IMR-90 (cell line): Measurements from ENCODE around the gene AFDN. TPM values are rescaled to one million over a fixed set of nuclear protein-coding genes. Genes with fewer than 3 reads are reported as not detected.

Experiments used
- ATAC-seq: fragments of 200-7000 bp; cut with Tn5 transposase; 2 replicates; pipeline ENCODE4 v1.9.1; 2020; ENCODE audit warnings: low read depth, mild to moderate bottlenecking, moderate library complexity
- BruUV-seq: library from RNA; stranded (reverse); fragments of 400-500 nt; replicated peaks from 2 replicates; lab custom pipeline; 2021; lab: Mats Ljungman, UMichigan
- CTCF ChIA-PET: fragments of 300-600 bp; formaldehyde crosslinking; extraction: SDS; loops from one replicate; lab custom pipeline; 2021; ENCODE audit warnings: antibody characterized with exemption; lab: Yijun Ruan, JAX
- POLR2A ChIA-PET: fragments of 300-600 bp; sonication (Branson Sonifier 250); formaldehyde crosslinking; loops from one replicate; lab custom pipeline; 2022; ENCODE audit warnings: antibody characterized with exemption; ENCODE audit not compliant: unreplicated experiment; lab: Charles Lee
- DNase-seq: peaks from one replicate; pipeline ENCODE4 v3.0.0; 2013
- H2AFZ ChIP-seq: replicated peaks from 2 replicates; pipeline ENCODE3; 2013; ENCODE audit warnings: low read length, mild to moderate bottlenecking; ENCODE audit not compliant: poor library complexity
- H2AK5ac ChIP-seq: 2 replicates; pipeline ENCODE4 v1.6.1; 2013; ENCODE audit warnings: low read depth, low read length, inconsistent platforms
- H2AK9ac ChIP-seq: replicated peaks from 2 replicates; pipeline ENCODE3; 2013; ENCODE audit warnings: mild to moderate bottlenecking, low read depth, low read length, moderate library complexity; ENCODE audit not compliant: poor library complexity
- H2BK120ac ChIP-seq: 2 replicates; pipeline ENCODE4 v1.6.1; 2013; ENCODE audit warnings: low read depth, low read length, inconsistent platforms
- H2BK15ac ChIP-seq: 3 replicates; pipeline ENCODE4 v1.6.1; 2013; ENCODE audit warnings: low read depth, low read length, inconsistent platforms
- H2BK20ac ChIP-seq: 2 replicates; pipeline ENCODE4 v1.6.1; 2013; ENCODE audit warnings: low read depth, mild to moderate bottlenecking, inconsistent platforms, low read length, moderate library complexity
- H2BK5ac ChIP-seq: 2 replicates; pipeline ENCODE4 v1.6.1; 2013; ENCODE audit warnings: mild to moderate bottlenecking, low read depth, low read length, inconsistent platforms; ENCODE audit not compliant: poor library complexity, severe bottlenecking
- H3K14ac ChIP-seq: replicated peaks from 2 replicates; pipeline ENCODE4 v1.6.1; 2013; ENCODE audit warnings: low read depth, low read length, inconsistent platforms
- H3K18ac ChIP-seq: 2 replicates; pipeline ENCODE4 v1.6.1; 2013; ENCODE audit warnings: low read depth, low read length, control low read depth
- H3K23ac ChIP-seq: 2 replicates; pipeline ENCODE4 v1.6.1; 2013; ENCODE audit warnings: low read depth, low read length, inconsistent platforms
- H3K27ac ChIP-seq: 2 replicates; pipeline ENCODE4 v1.5.1; 2013; ENCODE audit warnings: mild to moderate bottlenecking, control low read depth, low read length; ENCODE audit not compliant: insufficient read depth
- H3K27me3 ChIP-seq: 2 replicates; pipeline ENCODE4 v1.6.1; 2013; ENCODE audit warnings: low read length; ENCODE audit not compliant: control insufficient read depth, insufficient read depth
- H3K36me3 ChIP-seq: 2 replicates; pipeline ENCODE4 v1.6.1; 2013; ENCODE audit warnings: low read length, mixed read lengths; ENCODE audit not compliant: control insufficient read depth, insufficient read depth
- H3K4ac ChIP-seq: 2 replicates; pipeline ENCODE4 v1.6.1; 2013; ENCODE audit warnings: low read depth, low read length, inconsistent platforms
- H3K4me1 ChIP-seq: 2 replicates; pipeline ENCODE4 v1.6.1; 2013; ENCODE audit warnings: low read length, mixed read lengths; ENCODE audit not compliant: control insufficient read depth, insufficient read depth
- H3K4me2 ChIP-seq: 2 replicates; pipeline ENCODE4 v1.6.1; 2013; ENCODE audit warnings: low read depth, mild to moderate bottlenecking, control low read depth, low read length, moderate library complexity
- H3K4me3 ChIP-seq: 2 replicates; pipeline ENCODE4 v1.5.1; 2013; ENCODE audit warnings: low read depth, mild to moderate bottlenecking, control low read depth, low read length, moderate library complexity; ENCODE audit not compliant: insufficient read depth
- H3K56ac ChIP-seq: 2 replicates; pipeline ENCODE4 v1.6.1; 2013; ENCODE audit warnings: low read length, inconsistent platforms; ENCODE audit not compliant: insufficient read depth; ENCODE audit errors: extremely low read depth
- H3K79me1 ChIP-seq, 2 experiments: 2 replicates each; pipeline ENCODE4 v1.6.1; 2013; ENCODE audit warnings: low read length in 2 of 2, inconsistent platforms in 1 of 2, low read depth in 1 of 2
- H3K9ac ChIP-seq: 2 replicates; pipeline ENCODE4 v1.6.1; 2013; ENCODE audit warnings: low read depth, low read length, control low read depth
- H3K9me1 ChIP-seq: 2 replicates; pipeline ENCODE4 v1.6.1; 2013; ENCODE audit warnings: low read length, inconsistent platforms; ENCODE audit not compliant: insufficient read depth
- H3K9me3 ChIP-seq: 2 replicates; pipeline ENCODE4 v1.6.1; 2013; ENCODE audit warnings: low read length; ENCODE audit not compliant: control insufficient read depth, insufficient read depth
- H4K20me1 ChIP-seq: 2 replicates; pipeline ENCODE4 v1.6.1; 2013; ENCODE audit warnings: low read length, inconsistent platforms; ENCODE audit not compliant: insufficient read depth
- H4K5ac ChIP-seq: 2 replicates; pipeline ENCODE4 v1.6.1; 2013; ENCODE audit warnings: mild to moderate bottlenecking, low read depth, low read length, control low read depth
- H4K8ac ChIP-seq, 2 experiments: 2 replicates each; pipeline ENCODE4 v1.6.1; 2013; ENCODE audit warnings: low read depth in 2 of 2, low read length in 2 of 2, control low read depth in 1 of 2, inconsistent platforms in 1 of 2
- H4K91ac ChIP-seq: 2 replicates; pipeline ENCODE4 v1.6.1; 2013; ENCODE audit warnings: low read depth, low read length, inconsistent platforms; ENCODE audit not compliant: insufficient read depth
- BHLHE40 ChIP-seq: fragments of 150-350 bp; IDR thresholded peaks from 2 replicates; pipeline ENCODE4 v1.6.1; 2016; ENCODE audit warnings: mild to moderate bottlenecking, low read depth, low read length
- FOS ChIP-seq: fragments of 150-350 bp; IDR thresholded peaks from 2 replicates; pipeline ENCODE4 v1.6.1; 2016; ENCODE audit warnings: low read depth, low read length
- RFX5 ChIP-seq: IDR thresholded peaks from 2 replicates; pipeline ENCODE4 v1.8.0; 2012; ENCODE audit warnings: low read depth, mild to moderate bottlenecking, low read length, moderate library complexity
- WGBS, 2 experiments: methylation state at CpG; one replicate each; pipeline versions ENCODE4 v1.1.5 to v1.1.7; 2013; ENCODE audit warnings: missing lambda C conversion rate in 2 of 2; ENCODE audit not compliant: insufficient read length in 1 of 2; ENCODE audit errors: extremely low coverage in 2 of 2; 5-methylcytosine and 5-hydroxymethylcytosine counted together
- dilution Hi-C: fragments of 300-500 bp; cut with HindIII; formaldehyde crosslinking; loops from one replicate; pipeline ENCODE4 v1.14.3; 2018; ENCODE audit warnings: low sequenced_read_pairs; ENCODE audit not compliant: unreplicated experiment
- in situ Hi-C: fragments of 300-500 bp; cut with MboI; formaldehyde crosslinking; loops from 3 replicates; pipeline ENCODE4 v1.14.3; 2019; ENCODE audit warnings: low sequenced_read_pairs, inconsistent platforms, mixed read lengths
- intact Hi-C: fragments of 100-400 bp; cut with micrococcal nuclease; formaldehyde crosslinking; loops from 2 replicates; pipeline ENCODE4 v1.10.0; 2022
- polyA plus RNA-seq, 3 experiments: library from polyadenylated mRNA; depleted of rRNA; stranded (reverse); fragments of >200 nt; gene quantifications; 2 replicates each; pipeline ENCODE4 v1.2.3, GENCODE V29; 2012; ENCODE audit warnings: low replicate concordance in 1 of 3
- total RNA-seq: library from RNA; depleted of rRNA; stranded (reverse); fragments of >200 nt; gene quantifications from 2 replicates; pipeline ENCODE4 v1.2.3, GENCODE V29; 2012

AFDN gene
- total and polyA plus RNA-seq, 2 of the 4 experiments (the other 2 are of a cell fraction) = 11.6 to 20.8 TPM

DNA sequence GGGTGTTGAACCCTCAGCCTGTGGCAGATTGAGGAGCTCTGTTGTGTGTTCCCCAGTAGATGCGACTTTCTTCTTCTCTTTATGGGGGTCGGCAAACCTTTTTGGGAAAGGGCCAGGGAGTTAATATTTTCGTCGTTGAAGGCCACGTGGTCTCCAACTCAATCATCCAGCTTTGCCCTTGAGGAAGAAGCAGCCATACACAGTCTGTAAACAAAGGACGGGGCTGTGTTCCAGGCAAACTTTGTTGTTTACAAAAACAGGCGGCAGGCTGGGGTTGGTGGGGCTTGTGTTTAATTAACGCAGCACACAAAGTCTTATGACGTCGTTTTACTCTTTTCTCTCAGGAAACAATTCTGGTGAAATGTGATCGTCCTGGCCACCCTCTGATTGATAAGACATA, 190.9 kb downstream of the AFDN start:
- WGBS, 2 experiments = no CpG with 5 or more reads among the region's 11 CpGs
- H3K27me3 ChIP-seq = peaks cover 16% of the 10 kb centered on the region
- H2AFZ ChIP-seq = no peak overlapping the region
- intact Hi-C loops = no loop called here
- no peak for TF ChIP-seq BHLHE40
- TF ChIP-seq RFX5 = no peak
- TF ChIP-seq FOS = no peak
- no peak overlapping the region for H3K4me3 ChIP-seq
- H2AK9ac ChIP-seq = no peak overlapping the region
- H4K8ac ChIP-seq = no peak overlapping the region
- dilution Hi-C loops = no loop called here
- no peak overlapping the region for H2BK120ac ChIP-seq
- no peak overlapping the region for H3K18ac ChIP-seq
- CTCF ChIA-PET = interaction anchor here (0.9 kb wide), 1 partner anchor 15 kb away, joined by 4 read pairs; no protein-coding TSS in a partner anchor
- peaks cover 16% of the 10 kb centered on the region for H3K9me3 ChIP-seq
- no peak overlapping the region for H3K14ac ChIP-seq
- DNase-seq = no peak
- no peak for ATAC-seq
- no TSS peak for BruUV-seq
- H3K4me1 ChIP-seq = no peaks in the 10 kb centered on the region
- H2AK5ac ChIP-seq = no peak overlapping the region
- H3K4me2 ChIP-seq = no peak overlapping the region
- H4K5ac ChIP-seq = no peak overlapping the region
- H3K56ac ChIP-seq = no peak overlapping the region
- no peak overlapping the region for H3K23ac ChIP-seq
- no peaks in the 10 kb centered on the region for H3K9me1 ChIP-seq
- no peak overlapping the region for H3K9ac ChIP-seq
- no peak overlapping the region for H2BK15ac ChIP-seq
- no peaks in the 10 kb centered on the region for H3K36me3 ChIP-seq
- H2BK5ac ChIP-seq = no peak overlapping the region
- no peak overlapping the region for H3K4ac ChIP-seq
- H3K27ac ChIP-seq = no peak overlapping the region
- no peak overlapping the region for H2BK20ac ChIP-seq
- POLR2A ChIA-PET = no interaction called here
- no peak overlapping the region for H4K91ac ChIP-seq
- no peaks in the 10 kb centered on the region for H4K20me1 ChIP-seq
- in situ Hi-C loops = no loop called here
- no peaks in the 10 kb centered on the region for H3K79me1 ChIP-seq
